Superior temporal gyrus (tissue), 1 donor: Measurements from ENCODE around the gene SPATA1.

Source experiments
- DNase-seq: peaks from one replicate; pipeline ENCODE4 v3.0.0-alpha.2; 2016; ENCODE audit errors: extremely low spot score

SPATA1 gene

GRCh38 chr1:84509029-84509428 is 2.8 kb downstream of the SPATA1 start:
- DNase-seq, result no peak

GRCh38 chr1:84510165-84510564 is 4.0 kb downstream of the SPATA1 start:
- DNase-seq, result no peak

GRCh38 chr1:84510668-84511067 is 4.5 kb downstream of the SPATA1 start:
- no peak for DNase-seq

DNA sequence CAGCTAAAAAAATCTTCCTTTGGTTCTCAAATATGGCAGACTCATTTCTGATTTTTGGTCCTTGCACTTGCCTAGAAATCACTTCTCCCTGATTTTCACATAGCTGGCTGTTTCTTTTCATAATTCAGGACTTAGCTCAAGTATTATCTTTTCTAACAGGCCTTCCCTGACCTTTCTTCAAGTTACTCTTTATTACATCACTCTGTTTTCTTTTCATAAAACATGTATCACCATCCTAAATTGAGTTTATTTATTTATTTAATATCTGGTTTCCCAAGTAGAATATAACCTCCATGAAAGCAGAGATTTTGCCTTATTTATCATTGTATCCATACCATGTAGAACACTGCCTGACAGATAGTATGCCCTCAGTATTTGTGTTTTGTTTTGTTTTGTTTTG is 18.4 kb downstream of the SPATA1 start:
- DNase-seq, result no peak

- no peak for DNase-seq
These were observed 19.6 kb downstream of the SPATA1 start for GRCh38 chr1:84525779-84526178.

DNA sequence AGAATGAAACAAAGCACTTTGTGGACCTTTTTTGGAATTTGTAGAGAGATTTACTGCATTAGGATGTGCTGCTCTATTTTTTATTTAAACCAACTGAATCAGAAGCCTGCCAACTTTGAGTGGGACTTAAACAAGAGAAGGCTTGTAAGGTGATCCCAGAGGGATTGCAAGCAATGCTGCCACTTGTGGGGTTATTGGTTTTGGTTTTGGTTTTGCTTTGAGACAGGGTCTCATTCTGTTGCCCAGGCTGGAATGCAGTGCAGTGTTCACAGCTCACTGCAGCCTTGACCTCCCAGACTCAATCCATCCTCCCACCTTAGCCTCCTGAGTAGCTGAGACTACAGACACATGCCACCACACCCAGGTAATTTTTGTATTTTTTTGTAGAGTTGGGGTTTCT is 32.4 kb downstream of the SPATA1 start:
- no peak for DNase-seq

DNA sequence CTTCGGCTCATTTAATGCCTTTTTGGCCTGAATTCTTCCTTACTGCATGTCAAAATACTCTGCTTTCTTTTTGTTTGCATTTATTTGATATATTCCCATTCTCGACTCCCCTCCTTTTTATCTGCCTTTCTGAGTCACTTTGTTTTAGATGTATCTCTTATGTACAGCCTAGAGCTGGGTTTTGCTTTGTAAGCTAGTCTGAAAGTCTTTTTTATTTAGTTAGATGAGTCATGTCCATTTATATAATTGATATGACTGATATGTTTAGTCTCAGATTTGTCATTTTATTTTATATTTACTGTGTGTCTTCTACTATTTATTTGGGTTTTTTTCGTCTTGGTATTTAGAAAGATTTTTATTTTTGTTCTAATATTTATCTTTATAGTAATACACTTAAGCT is 33.8 kb downstream of the SPATA1 start:
- DNase-seq, result no peak

GRCh38 chr1:84540759-84541158 is 34.6 kb downstream of the SPATA1 start:
- DNase-seq, result no peak

DNA sequence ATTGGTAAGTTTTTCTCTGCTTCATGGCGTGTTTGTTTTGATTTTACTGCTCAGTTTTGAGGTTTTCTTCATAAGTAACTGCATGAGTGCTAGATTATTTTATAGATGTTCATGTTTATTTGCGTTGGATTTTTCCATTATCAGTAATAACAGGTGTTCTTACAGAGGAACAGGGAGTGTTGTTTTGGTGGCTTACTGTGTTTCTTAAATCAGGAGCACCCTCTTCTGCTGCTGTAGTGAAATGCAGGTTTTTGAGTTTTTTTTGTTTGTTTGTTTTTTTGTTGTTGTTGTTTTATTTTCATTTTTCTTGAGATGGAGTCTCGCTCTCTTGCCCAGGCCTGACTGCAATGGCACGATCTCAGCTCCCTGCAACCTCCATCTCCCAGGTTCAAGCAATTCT is 35.5 kb downstream of the SPATA1 start:
- DNase-seq, result no peak

- no peak for DNase-seq
These were observed 44.6 kb downstream of the SPATA1 start for GRCh38 chr1:84550826-84551225.

DNA sequence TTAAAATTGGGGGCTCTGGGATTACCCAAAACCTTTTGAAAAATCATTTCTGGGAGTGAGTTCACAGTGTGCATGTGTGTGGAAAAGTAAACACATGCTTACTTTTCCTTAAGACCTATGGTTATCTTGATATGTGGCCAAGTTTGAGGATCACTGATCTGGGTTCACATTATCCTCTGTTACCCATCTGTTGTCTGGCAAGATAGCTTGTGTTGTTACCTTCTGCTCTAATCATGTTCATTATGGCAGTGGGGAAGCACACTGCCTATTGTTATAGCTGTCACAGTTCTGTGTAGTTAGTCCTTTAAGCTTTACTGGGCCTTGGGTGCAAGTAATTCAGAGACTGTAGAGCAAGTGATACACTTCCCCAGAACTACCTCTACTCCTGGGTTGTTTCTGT is 63.0 kb downstream of the SPATA1 start:
- no peak for DNase-seq

- DNase-seq, result no peak
These were observed 64.4 kb downstream of the SPATA1 start for GRCh38 chr1:84570436-84571149.

GRCh38 chr1:84571150-84571535 is 65.0 kb downstream of the SPATA1 start:
- no peak for DNase-seq

GRCh38 chr1:84573481-84573966 is 67.3 kb downstream of the SPATA1 start:
- no peak for DNase-seq

DNA sequence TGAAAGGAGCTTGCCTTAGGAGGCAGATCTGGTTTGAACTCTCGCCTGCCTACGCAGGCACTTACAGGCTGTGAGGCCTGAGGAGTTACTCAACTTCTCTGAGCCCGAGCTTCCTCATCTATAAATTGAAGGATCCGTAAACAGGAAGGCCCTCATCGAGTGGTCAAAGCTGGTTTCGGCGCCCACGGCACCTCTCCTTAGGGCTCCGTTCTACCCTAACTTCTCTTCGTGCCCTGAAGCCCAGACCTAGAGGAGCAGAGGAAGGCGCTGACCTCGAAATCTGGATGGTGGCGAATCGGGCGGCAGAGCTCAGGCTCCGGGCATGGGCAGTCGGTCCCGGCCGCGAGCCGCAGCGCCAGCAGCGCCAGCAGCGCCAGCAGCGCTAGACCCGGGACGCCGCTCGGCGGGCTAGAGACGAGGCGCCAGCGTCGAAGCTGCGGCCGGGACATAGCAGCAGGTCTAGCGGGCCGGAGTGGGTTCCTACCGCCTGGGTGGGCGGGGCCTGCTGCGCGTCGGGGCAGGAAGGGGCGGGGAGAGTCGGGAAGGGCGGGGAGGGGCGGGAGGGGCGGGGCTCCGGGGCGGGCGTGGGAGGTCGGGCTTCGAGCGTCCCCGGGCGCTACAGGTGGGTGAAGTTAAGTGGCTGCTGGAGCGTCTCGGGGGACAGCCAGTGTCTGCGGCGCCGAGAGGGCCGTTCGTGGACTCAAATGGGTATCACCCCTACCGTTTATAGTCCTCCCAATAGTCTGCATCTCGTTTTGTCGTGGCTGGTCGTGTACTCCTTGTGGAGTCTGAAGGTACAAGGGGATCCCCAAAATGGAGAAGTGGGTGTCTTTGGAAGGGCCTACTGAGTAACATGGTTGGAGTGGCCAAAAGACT is 68.0 kb downstream of the SPATA1 start, which contains the start of gene CTBS:
Gene CTBS (minus strand): TSS at position 474 of the 876 bp plus-strand sequence. CDS start 25 bp downstream, at position 449.
- DNase-seq, result peak; percentile 71

DNA sequence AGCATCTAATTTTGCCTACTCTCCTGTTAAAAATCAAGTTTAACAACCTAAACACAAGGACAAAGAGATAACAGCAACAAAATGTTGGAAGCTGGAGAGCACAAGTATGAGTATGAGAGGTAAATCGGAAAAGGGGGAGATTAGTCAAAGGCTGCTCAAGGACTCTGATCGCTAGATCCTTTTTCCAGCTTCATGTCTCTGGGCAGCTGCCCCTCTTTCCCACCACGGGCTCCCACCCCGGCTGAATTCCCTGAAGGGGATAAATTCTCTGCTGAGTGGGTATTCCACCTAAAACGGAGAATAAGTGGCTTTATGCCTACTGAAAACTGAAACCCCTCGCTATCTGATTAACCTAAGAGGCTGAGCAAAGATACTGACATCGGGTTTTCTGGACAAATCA is 68.8 kb downstream of the SPATA1 start:
- no peak for DNase-seq

- no peak for DNase-seq
These were observed 75.5 kb downstream of the SPATA1 start for GRCh38 chr1:84581648-84582047.

GRCh38 chr1:84582802-84583587 is 76.8 kb downstream of the SPATA1 start:
- no peak for DNase-seq

- no peak for DNase-seq
These were observed 77.5 kb downstream of the SPATA1 start for GRCh38 chr1:84583648-84584047.

DNA sequence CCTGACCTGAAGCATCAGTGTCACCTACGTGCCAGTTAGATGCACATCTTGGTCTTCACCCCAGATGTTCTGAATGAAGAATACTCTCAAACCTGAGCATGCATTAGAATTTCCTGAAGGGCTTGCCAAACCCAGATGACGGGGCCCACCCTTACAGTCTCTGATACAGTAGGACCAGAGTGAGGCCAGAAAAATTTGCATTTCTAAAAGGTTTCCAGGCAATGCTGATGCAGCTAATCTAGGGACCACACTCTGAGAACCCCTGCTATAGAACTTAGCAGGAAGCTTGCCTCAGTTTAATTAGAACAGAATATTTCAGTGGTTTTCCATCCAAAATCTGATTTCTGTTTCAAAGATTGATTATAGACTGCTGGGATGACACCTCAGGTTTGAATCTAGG is 77.9 kb downstream of the SPATA1 start:
- DNase-seq, result no peak

DNA sequence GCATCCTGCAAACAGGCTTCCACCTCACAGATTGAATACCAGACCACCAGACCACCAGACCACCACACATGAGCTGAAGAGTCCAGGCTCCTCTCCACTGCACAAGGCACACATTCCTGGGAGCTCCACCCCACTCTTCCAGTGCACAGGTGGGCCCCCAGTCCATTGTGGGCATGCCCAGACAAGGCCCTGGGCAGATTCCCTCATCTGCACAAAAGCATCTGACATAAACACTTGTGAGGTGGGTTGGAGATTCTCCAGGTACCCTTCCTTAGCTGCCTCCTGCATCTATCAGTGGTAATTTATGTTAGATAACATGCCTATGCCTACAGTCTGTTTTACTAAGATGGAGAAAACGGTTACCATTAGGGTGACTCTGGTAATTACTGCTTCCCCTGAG is 79.6 kb downstream of the SPATA1 start:
- no peak for DNase-seq

- no peak for DNase-seq
These were observed 80.9 kb downstream of the SPATA1 start for GRCh38 chr1:84587099-84587498.
